ENCODE measurements around the gene HOXA9. TPM values are rescaled to one million over a fixed set of nuclear protein-coding genes. Genes with fewer than 3 reads are reported as not detected.
A peak's percentile ranks its signal among the peaks of the same experiment; 100 is the strongest.

HOXA9 gene
- total RNA-seq, 1 donor from 2014 or later: not detected

- DNase-seq (ENCODE audit: extremely low spot score, unreplicated experiment): no peak
- peaks cover 6% of the 10 kb centered on the region for H3K36me3 Mint-ChIP-seq (ENCODE audit: unreplicated experiment)
- TF ChIP-seq CTCF (IDR thresholded peaks at IDR 0.05): no peak
- H3K4me3 Mint-ChIP-seq (ENCODE audit: unreplicated experiment): peak overlapping the region; percentile 71
- H3K4me1 Mint-ChIP-seq (ENCODE audit: unreplicated experiment): peaks cover 45% of the 10 kb centered on the region
- H3K27ac Mint-ChIP-seq (ENCODE audit: unreplicated experiment): no peak overlapping the region
- H3K9me3 Mint-ChIP-seq (ENCODE audit: unreplicated experiment): no peaks in the 10 kb centered on the region
- H3K27me3 Mint-ChIP-seq (ENCODE audit: unreplicated experiment): peaks cover 88% of the 10 kb centered on the region
These were observed 35.6 kb upstream of the HOXA9 start for GRCh38 chr7:27200761-27201579.

- Mint-ChIP-seq H3K4me1 (ENCODE audit: unreplicated experiment) (peaks cover 36% of the 10 kb centered on the region), H3K36me3 (ENCODE audit: unreplicated experiment) (peaks cover 4% of the 10 kb centered on the region), H3K4me3 (ENCODE audit: unreplicated experiment) (peak within 1 kb of the TSS; percentile 83), H3K27me3 (ENCODE audit: unreplicated experiment) (peaks cover 86% of the 10 kb centered on the region), H3K9me3 (ENCODE audit: unreplicated experiment) (no peaks in the 10 kb centered on the region), H3K27ac (ENCODE audit: unreplicated experiment) (no peak within 1 kb of the TSS)
- no peak for TF ChIP-seq CTCF (IDR thresholded peaks at IDR 0.05)
- peak; percentile 75 for DNase-seq (ENCODE audit: extremely low spot score, unreplicated experiment)
These were observed 34.8 kb upstream of the HOXA9 start, which contains the start of gene HOXA13 for GRCh38 chr7:27199849-27200760. Gene HOXA13 (minus strand): TSS chr7:27200091. CDS start chr7:27200077, 14 bp downstream.

- DNase-seq (ENCODE audit: extremely low spot score, unreplicated experiment): peak; percentile 84
- H3K36me3 Mint-ChIP-seq (ENCODE audit: unreplicated experiment): peaks cover 4% of the 10 kb centered on the region
- H3K4me1 Mint-ChIP-seq (ENCODE audit: unreplicated experiment): peaks cover 30% of the 10 kb centered on the region
- no peak for TF ChIP-seq CTCF (IDR thresholded peaks at IDR 0.05)
- peaks cover 86% of the 10 kb centered on the region for H3K27me3 Mint-ChIP-seq (ENCODE audit: unreplicated experiment)
- H3K27ac Mint-ChIP-seq (ENCODE audit: unreplicated experiment): no peak overlapping the region
- no peaks in the 10 kb centered on the region for H3K9me3 Mint-ChIP-seq (ENCODE audit: unreplicated experiment)
- H3K4me3 Mint-ChIP-seq (ENCODE audit: unreplicated experiment): peak overlapping the region; percentile 62
These were observed 33.8 kb upstream of the HOXA9 start for GRCh38 chr7:27198871-27199801.

- Mint-ChIP-seq H3K4me3 (ENCODE audit: unreplicated experiment) (no peak overlapping the region), H3K4me1 (ENCODE audit: unreplicated experiment) (peaks cover 30% of the 10 kb centered on the region), H3K27me3 (ENCODE audit: unreplicated experiment) (peaks cover 86% of the 10 kb centered on the region), H3K9me3 (ENCODE audit: unreplicated experiment) (no peaks in the 10 kb centered on the region), H3K36me3 (ENCODE audit: unreplicated experiment) (peaks cover 2% of the 10 kb centered on the region), H3K27ac (ENCODE audit: unreplicated experiment) (no peak overlapping the region)
- DNase-seq (ENCODE audit: extremely low spot score, unreplicated experiment): no peak
- TF ChIP-seq CTCF (IDR thresholded peaks at IDR 0.05): no peak
These were observed 33.0 kb upstream of the HOXA9 start for GRCh38 chr7:27198138-27198841.

Measured in osteocyte (in vitro differentiated cells).